GM19395 (cell line): ENCODE measurements around the gene SUSD5.
"Not testable (repeated sequence)": the region's sequence is repeated elsewhere in the genome, so short reads cannot be mapped to it uniquely, and the experiment has no call there.

ENCODE experiments used
- ATAC-seq: cut with Tn5 transposase; IDR thresholded peaks from one replicate; pipeline ENCODE4 v1.9.1; 2021; ENCODE audit warnings: mild to moderate bottlenecking, moderate library complexity; ENCODE audit not compliant: unreplicated experiment

The SUSD5 gene

DNA sequence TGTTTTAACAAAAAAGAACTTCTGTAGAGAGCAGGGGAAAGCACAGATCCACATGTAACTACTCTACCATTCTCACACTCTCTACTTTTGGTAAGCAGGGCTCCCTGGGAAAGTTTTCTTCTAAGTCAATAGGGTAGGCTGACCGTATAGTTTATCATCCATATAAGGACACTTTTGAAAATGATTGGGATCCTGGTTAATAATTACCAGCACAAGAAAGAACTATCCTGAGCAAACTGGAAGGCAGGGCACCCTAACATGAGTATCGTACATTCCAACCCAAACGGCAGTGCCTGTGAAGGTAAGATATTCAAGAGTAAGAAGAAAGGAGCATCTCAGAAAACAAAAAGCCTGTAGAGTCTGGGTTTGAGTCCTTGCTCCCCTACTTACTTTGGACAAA is 22.1 kb downstream of the SUSD5 start:
- no peak for ATAC-seq

- no peak for ATAC-seq
Measured at GRCh38 chr3:33194303-33194702, 24.3 kb downstream of the SUSD5 start.

DNA sequence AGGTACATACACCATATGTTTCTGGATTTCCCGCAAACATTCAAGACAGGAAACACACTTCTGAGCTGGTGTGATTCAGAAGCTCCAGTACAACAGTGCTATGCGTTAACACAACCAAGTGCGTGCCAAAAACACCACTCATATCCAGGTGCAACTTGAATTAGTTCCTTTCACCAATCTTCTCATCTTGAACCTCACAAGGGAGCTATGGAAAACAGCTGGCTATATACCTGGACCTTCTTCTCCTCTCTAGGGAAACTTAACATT is 31.3 kb downstream of the SUSD5 start:
- no peak for ATAC-seq

GRCh38 chr3:33186524-33187367 is 31.9 kb downstream of the SUSD5 start:
- ATAC-seq, result no peak

DNA sequence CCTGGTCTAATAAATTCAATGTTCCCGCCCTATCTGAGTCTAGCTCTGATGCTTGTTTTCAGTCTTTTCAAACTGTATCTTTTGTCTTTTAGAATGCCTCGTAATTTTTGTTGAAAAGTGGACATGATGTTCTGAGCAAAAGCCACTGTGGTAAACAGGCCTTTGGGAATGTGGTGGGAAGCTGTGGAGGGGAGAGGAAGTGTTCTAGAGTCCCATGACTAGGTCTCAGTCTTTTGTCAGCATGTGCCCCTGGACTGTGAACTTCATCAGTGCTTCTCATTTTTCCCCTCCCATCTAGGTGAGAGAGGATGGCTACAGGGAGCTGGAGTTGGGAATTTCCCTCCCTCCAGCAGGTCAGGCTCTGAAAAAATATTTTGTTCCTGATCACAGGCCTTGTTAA is 33.7 kb downstream of the SUSD5 start:
- ATAC-seq, result no peak

- not testable (repeated sequence) for ATAC-seq
Measured at GRCh38 chr3:33181641-33182040, 37.0 kb downstream of the SUSD5 start.

DNA sequence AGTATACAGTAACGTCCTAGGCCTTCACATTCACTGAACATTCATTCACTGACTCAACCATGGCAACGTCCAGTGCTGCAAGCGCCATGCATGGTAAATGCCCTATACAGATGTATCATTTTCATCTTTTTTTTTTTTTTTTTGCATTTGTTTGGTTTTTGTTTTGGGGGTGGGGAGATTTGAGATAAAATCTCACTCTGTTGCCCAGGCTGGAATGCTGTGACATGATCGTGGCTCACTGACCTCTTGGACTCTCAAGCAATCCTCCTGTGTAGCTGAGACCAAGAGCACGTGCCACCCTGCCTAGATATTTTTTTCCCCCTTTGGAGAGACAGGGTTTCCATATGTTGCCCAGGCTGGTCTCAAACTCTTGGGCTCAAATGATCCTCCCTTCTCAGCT is 37.4 kb downstream of the SUSD5 start:
- no peak for ATAC-seq

- no peak for ATAC-seq
Measured at GRCh38 chr3:33179132-33179531, 39.5 kb downstream of the SUSD5 start.

DNA sequence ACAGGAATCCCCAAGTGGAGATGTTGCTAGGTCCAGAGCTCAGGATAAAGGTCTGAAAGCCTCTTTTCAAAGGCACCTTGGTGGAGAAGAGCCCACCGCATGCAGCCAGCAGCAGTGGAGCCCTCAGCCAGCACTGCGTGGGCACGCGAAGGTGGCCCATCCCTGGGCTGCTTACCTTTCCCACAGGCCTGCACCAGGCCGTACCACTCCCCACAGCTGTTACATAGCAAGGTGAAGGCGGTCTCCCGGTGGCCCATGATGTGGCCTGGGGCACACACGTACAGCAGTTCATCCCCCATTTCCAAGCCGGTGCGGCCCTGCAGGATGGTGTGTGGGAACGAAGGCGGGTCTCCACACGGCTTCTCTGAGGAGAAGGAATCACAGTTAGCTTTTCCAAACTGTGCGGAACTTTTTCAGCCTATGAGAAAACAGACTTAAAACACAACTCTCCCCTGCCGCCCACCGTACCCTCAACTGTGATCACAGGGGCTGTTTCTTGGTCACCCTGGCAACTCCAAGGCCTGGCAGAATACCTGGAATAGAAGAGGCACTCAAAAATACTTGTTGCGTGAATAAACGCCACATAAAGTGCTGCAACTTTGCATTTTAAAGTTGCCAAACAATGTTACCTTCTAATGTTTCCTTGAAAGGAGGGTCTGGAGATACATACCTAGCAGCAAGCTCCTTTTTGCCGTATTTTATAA is 43.7 kb downstream of the SUSD5 start:
- no peak for ATAC-seq

GRCh38 chr3:33174095-33174494 is 44.5 kb downstream of the SUSD5 start:
- ATAC-seq, result no peak

- no peak for ATAC-seq
Measured at GRCh38 chr3:33173672-33174071, 44.9 kb downstream of the SUSD5 start.

GRCh38 chr3:33173103-33173502 is 45.5 kb downstream of the SUSD5 start:
- no peak for ATAC-seq

DNA sequence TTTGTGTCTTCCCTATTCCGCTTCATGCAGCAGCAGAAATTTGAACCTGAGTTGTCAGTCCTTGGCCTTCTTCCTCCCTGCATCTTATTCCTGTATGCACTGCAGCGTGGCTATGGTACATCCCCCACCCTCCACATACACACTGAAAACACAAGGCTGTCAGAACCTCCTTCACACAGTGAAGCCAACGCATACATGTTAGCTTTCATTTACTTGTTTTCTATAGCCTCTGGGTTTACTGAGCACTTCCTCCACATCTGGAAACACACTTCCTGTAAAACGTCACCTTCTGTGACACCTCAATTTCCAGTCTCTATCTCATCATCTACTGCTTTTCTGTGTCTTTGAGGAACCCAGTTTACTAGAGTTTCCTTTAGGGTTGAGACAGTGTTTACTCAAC is 47.0 kb downstream of the SUSD5 start:
- no peak for ATAC-seq

GRCh38 chr3:33170531-33170930 is 48.1 kb downstream of the SUSD5 start:
- ATAC-seq, result no peak

DNA sequence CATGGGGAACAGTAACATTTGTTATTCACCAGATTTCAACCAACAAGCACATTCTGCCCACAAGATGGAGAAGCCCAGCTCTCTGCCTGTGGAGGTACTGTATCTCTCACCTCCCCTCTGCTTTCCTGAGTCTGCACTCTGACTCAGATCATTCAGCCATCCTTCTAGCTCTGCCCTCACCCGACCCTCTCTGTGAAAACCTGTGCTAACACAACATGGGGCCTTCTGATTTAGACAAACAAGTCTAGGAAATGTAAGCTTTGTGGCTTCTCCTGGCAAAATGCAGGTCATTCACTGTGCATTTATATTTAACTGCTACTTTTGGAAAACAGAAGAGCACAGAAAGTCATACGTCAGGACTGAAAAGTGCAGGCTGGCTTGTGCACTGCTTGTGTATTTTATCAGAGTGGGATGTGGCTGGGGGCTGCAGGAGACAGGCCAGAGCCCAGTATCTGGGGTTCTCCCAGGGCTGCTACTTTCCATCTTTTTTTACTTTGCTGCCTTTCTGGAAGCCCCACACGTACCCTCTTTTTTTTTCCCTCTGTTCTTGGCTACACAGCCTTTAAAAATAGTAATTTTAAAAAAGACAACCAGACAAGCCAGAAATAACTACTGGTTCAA is 50.8 kb downstream of the SUSD5 start:
- no peak for ATAC-seq

GRCh38 chr3:33167284-33167683 is 51.3 kb downstream of the SUSD5 start:
- no peak for ATAC-seq

DNA sequence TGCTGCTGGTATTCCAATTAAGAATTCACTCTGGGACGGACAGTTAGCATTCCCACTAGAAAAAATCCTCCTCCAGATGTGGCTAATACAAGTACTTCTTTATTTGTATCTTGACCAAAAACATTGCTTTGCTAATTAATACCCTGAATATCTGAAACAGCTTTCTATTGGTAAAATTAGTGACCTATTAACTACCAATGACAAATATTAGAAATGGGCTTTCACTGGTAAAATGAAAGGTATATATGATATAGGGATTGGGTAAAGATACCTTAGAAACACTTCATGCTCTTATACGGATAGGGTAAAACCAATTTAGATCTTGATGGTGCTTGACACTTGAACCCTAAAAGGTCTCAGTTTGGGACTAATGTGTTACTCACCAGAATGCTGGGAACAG is 52.5 kb downstream of the SUSD5 start:
- no peak for ATAC-seq

- ATAC-seq, result no peak
Measured at GRCh38 chr3:33165372-33165771, 53.2 kb downstream of the SUSD5 start.

GRCh38 chr3:33162621-33163020 is 56.0 kb downstream of the SUSD5 start:
- ATAC-seq, result not testable (repeated sequence)

DNA sequence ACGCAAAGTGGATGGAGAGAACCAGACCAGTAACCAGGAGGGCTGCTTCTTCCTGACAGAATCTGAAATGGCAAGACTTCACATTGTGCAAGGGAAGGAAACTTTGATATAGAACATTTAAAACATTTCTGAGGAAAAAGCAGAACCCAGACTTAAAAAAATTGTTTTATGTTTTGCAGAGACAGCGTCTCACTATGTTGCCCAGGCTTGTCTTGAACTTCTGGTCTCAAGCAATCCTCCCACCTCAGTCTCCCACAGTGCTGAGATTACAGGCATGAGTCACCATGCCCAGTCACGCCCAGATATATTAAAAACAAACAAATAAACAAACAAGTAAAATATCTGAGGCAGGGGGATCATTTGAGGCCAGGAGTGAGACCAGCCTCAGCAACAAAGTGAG is 58.6 kb downstream of the SUSD5 start:
- no peak for ATAC-seq

DNA sequence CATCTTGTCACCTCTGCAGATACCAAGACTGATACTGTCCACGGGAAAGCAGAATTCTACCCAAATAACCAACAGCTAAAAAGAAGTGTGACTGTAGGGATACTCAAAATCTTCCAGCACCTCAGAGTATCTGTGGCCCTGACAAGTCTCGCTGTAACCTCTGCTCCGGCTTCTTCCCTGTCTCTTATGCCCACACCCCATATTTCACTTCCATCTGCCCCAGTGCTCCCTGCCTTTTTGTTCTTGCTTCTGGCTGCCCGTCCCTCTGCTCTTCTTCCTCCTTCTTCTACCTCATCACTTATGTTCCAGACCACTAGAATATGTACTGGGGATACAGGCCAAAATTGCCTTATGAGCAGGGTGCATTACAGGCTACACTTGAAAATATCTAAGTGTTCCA is 59.4 kb downstream of the SUSD5 start:
- no peak for ATAC-seq

- no peak for ATAC-seq
Measured at GRCh38 chr3:33155301-33155700, 63.3 kb downstream of the SUSD5 start.
